HG03565 (cell line): ENCODE data around the gene FGF22.

Source experiments
- ATAC-seq: cut with Tn5 transposase; IDR thresholded peaks from one replicate; pipeline ENCODE4 v1.9.1; 2021; ENCODE audit warnings: mild to moderate bottlenecking, moderate library complexity; ENCODE audit not compliant: unreplicated experiment

Gene FGF22

DNA sequence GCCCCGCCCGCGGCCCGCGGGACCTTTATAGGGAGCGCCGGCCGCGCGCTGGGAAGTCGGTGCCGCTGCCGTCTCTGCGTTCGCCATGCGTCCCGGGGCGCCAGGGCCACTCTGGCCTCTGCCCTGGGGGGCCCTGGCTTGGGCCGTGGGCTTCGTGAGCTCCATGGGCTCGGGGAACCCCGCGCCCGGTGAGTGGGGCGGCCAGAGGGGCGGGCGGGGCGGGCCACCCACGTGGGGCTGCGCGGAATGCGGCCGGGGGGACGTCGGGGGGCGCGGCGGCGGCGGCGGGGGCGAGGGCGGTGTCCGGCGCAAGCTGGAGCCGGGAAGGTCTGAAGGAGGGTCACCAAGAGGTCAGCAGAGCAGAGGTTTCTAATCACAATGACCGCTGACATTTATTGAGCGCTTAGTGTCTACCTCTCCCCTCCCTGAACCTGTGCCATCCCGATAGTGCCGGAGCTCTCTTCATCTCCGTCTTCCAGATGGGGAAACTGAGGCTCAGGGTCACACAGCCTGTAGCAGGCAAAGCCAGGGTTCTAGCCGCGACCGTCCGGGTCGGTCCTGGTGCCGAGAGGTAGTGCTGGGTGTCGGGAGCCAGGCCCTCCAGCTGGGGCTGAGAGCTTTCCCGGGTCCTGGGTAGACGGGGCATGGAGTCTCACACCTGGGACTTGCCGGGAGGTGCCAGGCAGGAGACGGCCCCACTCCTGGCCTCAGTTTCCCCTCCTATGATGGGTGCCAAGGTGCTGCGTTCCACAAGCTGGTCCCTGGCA, 36.8 kb downstream of the FGF22 start, which contains the start of gene FSTL3:
TSS of gene FSTL3 (plus strand) at position 54 of the 767 bp plus-strand sequence. CDS start at position 86, 32 bp downstream.
- no peak for ATAC-seq

DNA sequence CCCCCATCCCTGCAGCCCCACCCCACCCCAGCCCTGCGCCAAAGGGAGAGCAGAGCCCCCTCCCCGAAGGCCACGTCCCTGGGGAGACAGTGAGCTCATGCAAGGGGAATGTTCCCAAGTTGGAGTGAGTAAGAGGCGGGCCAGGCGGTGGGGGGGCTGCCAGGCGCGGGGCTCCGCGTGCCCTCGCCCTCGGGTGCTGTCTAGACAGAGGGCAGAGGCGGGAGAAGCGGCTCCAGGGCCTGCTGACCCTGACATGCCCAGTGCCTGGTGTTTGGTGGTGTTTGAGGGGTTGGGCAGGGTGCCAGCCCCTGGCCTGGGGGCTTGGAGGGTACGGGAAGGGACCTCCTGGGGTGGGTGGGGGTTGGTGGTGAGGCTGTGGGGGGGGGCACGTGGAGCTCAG, 37.5 kb downstream of the FGF22 start:
- ATAC-seq = no peak

DNA sequence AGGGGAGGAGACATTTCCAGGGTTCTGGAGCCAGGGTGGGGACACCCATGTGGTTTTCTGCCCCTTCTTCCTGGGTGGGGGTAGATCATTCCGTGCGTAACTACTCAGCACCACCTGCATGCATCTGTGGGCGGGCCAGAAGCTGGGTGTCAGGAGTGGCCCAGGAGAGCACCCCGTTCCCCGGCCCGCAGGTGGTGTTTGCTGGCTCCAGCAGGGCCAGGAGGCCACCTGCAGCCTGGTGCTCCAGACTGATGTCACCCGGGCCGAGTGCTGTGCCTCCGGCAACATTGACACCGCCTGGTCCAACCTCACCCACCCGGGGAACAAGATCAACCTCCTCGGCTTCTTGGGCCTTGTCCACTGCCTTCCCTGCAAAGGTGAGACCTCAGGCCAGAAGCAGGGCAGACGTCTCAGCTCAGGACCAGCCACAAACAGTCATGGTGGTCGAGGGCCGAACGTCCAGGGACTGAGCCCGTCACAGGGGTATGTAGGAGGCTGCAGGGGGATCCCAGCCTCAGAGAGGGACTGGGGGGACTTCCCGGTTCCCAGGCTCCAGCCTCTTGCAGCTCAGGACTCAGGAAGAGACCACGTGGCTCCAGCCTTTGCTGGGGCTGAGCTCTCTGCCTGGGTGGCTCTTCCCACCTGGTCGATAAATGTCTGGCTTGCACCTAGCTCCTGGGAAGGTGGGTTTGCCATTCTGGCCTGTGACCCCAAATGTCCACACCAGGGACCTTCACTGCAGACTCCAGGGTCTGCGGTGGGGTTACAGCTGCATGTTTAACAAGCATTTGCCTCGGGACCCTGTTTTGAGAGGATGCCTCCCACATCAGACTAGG, 38.1 kb downstream of the FGF22 start:
- ATAC-seq = no peak

DNA sequence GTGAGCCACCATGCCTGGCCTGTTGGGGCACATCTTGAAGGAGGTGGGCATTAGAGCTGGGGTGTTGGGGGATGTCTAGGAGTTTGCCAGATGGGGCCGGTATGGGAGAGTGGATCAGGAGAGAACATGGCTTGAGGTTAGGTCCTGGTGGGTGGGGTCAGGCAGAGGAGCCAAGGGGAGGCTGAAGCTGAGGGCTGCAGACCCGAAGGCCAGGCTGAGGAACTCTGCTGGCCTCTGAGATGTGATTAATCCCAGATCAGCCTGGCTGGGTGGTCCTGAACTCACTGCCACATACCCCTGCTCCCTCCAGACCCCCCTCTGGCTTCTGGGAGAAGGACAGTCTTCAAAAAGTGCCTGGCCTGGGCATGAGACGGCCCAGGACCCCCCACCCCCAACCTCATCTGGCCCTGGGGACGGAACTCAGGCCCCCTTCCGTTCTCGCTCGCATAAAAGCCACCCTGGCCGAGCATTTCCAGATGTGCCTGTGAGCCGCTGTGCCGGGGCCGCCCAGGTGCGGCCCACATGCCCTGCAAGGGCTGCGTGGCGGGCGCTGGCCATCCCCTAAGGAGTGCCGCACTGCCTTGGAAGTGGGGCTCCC, 39.2 kb downstream of the FGF22 start:
- no peak for ATAC-seq

DNA sequence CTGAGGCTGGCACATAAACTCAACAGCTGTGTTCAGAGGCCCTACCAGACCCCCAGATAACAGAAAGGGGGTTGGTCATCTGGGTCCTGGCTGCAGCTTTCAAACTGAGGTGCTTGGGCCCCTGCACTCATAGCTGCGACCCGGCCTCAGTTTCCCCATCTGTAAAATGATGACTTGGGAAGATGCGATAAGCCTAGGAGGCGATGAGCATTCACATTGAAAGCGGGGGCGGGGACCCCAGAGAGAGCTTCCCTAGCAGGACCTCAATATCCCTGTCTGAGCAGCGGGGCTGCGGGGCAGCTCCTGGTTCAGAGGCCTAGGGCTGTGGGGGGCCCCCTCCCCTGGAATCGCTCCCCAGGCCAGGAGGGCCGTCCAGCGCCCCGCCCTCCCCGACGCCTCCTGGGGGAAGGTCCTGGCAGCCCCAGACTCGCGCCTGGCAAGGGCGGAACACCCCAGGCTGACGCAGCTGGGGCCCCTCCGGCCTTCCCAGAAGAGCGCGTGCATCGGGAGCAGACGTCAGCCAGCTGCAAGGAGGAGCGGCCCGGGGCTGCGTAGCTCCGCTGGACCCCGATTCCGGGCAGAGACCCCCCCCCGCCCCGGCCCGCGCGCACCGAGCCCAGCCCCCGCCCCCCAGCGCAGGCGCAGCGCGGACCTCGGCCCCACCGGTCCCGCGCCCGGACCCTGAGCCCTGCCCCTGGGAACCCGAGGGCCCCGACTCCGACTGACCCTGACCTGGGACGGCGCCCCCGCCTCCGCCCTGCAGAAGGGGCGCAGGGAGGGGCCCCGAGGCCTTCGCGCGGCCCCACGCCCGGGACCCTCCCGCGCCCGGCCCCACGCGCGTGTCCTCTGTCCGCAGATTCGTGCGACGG, 40.0 kb downstream of the FGF22 start:
- ATAC-seq = no peak

DNA sequence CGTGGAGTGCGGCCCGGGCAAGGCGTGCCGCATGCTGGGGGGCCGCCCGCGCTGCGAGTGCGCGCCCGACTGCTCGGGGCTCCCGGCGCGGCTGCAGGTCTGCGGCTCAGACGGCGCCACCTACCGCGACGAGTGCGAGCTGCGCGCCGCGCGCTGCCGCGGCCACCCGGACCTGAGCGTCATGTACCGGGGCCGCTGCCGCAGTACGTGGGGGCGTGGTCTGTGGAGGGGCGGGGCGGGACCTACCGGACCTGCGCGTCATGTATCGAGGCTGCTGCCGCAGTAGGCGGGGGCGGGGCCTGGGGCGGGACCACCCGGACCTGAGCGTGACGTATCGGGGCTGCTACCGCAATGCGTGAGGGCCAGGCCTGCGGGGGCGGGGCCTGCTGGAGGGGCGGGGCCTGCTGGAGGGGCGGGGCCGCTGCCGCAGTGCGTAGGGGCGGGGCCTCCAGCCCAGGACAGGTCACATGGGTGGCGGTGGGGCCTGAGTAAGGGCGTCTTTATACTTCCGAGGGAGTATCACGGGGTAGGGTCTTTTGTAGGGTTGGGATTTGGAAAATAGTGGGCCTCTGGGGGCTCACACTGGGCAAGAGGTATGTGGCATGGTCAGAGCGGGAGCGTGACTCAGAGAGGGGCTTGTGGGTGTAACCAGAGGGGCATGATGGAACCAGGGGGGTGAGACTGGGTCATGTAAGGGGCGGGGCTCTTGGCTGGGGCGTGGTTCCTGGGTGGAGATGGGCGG, 40.8 kb downstream of the FGF22 start:
- peak; percentile 67 for ATAC-seq

DNA sequence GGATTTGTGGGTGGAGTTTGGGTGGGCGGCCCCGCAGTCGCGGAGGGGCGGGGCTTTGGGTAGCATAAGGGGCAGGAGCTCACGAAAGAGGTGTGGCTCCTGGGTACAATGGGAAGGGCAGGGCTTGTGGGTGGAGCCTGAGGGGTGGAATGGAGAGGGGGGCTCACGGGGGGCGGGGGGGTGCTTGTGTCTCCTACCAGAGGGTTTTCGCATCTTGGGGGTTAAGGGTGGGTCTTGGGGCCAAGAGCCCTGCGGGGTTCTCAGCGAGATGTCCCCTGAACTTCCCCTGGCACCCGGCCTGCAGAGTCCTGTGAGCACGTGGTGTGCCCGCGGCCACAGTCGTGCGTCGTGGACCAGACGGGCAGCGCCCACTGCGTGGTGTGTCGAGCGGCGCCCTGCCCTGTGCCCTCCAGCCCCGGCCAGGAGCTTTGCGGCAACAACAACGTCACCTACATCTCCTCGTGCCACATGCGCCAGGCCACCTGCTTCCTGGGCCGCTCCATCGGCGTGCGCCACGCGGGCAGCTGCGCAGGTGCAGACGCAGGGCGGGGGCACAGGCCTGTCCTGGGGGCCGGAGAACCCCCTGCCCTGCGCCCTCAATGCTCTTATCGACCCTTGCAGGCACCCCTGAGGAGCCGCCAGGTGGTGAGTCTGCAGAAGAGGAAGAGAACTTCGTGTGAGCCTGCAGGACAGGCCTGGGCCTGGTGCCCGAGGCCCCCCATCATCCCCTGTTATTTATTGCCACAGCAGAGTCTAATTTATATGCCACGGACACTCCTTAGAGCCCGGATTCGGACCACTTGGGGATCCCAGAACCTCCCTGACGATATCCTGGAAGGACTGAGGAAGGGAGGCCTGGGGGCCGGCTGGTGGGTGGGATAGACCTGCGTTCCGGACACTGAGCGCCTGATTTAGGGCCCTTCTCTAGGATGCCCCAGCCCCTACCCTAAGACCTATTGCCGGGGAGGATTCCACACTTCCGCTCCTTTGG, 41.6 kb downstream of the FGF22 start:
- ATAC-seq = no peak

DNA sequence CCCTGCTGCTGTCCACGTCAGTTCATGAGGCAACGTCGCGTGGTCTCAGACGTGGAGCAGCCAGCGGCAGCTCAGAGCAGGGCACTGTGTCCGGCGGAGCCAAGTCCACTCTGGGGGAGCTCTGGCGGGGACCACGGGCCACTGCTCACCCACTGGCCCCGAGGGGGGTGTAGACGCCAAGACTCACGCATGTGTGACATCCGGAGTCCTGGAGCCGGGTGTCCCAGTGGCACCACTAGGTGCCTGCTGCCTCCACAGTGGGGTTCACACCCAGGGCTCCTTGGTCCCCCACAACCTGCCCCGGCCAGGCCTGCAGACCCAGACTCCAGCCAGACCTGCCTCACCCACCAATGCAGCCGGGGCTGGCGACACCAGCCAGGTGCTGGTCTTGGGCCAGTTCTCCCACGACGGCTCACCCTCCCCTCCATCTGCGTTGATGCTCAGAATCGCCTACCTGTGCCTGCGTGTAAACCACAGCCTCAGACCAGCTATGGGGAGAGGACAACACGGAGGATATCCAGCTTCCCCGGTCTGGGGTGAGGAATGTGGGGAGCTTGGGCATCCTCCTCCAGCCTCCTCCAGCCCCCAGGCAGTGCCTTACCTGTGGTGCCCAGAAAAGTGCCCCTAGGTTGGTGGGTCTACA, 43.1 kb downstream of the FGF22 start:
- no peak for ATAC-seq

DNA sequence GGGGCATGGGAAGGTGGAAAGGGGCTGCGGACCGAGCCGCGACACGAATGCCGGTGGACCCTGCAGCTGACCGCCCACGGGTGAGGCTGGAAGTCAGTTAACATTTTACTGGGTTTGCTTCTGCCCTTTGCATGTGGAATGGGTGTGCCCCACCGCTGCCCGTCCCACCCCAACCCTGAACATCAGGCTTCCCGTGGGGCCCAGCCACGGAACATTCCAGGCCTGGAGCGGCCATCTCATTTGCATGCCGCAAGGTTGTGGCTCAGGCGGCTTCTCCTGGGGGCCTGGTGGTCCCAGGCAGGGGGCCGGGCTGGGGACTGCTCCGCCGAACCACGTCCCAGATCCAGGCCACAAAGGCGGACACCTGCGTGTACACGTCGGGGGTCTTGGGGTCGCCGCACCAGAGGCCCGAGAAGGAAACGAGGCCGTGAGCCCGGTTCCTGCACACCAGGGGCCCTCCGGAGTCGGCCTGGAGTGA, 45.8 kb downstream of the FGF22 start:
- no peak for ATAC-seq

DNA sequence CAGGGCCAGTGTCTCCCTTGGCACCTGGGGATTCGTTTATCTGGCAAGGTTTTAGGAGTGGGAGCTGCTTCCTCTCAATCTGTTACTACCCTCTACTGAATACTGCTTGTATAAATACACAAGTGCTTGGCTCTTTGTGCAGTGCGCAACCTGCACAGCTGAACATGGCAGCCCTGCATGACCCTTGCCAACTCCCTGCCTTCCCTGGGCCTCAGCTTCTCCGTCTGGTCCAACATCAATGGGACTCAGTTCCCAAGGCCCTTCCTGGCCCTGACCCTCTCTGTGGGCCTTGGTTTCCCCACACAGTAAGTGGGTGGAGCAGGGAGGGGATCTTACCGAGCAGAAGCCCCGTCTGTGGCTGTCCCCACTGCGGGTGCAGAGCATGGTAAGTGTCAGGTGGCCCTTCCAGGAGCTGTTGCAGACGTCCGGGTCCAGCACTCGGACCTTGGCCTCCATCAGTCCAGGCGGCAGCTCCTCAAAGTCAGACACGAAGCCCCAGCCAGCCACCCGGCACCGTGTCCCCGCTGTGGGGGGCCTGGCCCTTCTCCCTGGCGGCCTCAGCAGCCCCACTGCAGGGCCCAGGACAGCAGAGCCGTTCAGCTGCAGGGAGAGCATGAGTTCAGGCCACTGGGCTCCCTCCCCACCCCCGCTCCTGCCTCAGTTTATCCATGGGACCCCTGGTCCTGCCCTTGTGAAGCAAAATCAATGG, 47.1 kb downstream of the FGF22 start:
- ATAC-seq = no peak

DNA sequence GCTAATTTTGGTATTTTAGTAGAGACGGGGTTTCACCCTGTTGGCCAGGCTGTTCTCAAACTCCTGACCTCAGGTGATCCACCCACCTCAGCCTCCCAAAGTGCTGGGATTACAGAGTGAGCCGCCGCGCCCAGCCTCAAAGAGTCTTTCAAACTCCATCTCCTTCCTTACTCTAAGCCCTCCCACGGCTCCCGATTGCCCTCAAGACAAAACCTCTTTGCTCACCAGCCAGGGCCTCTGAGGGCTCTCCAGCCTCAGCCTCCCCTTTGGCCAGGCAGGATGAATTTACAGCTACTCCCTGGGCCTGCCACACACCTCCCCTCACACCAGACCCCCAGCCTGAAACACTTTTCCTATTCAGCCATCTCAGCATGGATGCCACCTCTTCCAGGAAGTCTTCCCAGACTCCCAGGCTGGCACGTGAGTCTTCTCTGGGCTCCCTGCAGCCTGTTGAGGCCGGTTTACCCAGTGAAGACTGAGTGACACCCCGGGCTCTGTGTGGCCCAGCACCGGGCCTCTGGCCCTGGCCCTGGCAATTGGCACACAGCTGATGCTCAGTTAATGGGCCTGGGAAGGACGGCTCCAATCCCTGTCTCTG, 48.0 kb downstream of the FGF22 start:
- no peak for ATAC-seq

DNA sequence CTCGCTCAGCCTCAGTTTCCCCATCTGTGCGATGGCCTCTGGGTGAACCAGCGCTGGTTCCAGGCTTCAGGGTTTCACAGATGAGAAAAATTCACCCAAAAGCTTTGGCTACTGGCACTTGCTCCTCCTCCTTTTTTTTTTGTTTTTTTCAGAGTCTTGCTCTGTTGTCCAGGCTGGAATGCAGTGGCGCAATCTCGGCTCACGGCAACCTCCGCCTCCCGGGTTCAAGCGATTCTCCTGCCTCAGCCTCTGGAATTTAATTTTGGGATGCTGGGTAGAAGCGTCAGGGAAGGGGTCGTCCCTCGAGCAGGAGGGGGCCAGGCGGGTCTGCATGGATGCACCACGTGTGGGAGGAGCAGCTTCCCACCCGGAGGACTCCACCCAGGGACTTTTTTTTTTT, 48.5 kb downstream of the FGF22 start:
- ATAC-seq = no peak

DNA sequence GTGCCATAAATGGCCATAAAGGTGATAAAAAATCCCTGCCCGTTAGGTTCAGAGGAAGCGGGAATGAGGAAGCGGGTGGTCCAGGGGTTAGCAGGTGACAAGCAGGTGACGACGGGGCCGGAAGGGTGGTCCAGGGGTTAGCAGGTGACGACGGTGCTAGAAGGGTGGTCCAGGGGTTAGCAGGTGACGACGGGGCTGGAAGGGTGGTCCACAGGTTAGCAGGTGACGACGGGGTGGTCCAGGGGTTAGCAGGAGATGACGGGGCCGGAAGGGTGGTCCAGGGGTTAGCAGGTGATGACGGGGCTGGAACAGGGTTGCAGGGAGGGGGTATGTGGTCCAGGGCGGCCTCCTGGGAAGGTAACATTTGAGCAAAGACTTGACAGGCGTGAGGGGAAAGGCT, 49.3 kb downstream of the FGF22 start:
- no peak for ATAC-seq

DNA sequence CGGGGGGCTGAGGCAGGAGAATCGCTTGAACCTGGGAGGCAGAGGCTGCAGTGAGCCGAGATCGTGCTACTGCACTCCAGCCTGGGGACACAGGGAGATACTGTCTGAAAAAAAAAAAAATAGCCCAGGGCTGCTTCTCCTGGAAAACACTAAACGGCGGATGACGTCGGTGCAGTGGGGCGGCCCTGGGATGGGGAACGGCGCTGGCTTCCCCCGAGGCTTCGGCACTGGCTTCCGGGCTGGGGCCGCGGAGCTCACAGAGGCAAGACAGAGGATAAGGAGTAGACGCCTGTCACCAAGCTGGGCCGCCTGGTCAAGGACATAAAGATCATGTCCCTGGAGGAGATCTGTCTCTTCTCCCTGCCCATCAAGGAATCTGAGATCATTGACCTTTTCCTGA, 50.5 kb downstream of the FGF22 start:
- no peak for ATAC-seq
